ENCODE results near the gene TMEM123.

The TMEM123 gene

GRCh38 chr11:102465696-102466095, 13.1 kb upstream of the TMEM123 start:
- H3K27ac Mint-ChIP-seq, result no peak overlapping the region
- H3K27me3 Mint-ChIP-seq, result no peaks in the 10 kb centered on the region
- no peak for DNase-seq
- no peaks in the 10 kb centered on the region for H3K9me3 Mint-ChIP-seq
- peaks cover 78% of the 10 kb centered on the region for H3K4me1 Mint-ChIP-seq (ENCODE audit: low read depth)
- H3K4me3 Mint-ChIP-seq, result no peak overlapping the region
- H3K36me3 Mint-ChIP-seq (ENCODE audit: low read depth), result no peaks in the 10 kb centered on the region

GRCh38 chr11:102464859-102465500, 12.4 kb upstream of the TMEM123 start:
- Mint-ChIP-seq H3K4me1 (ENCODE audit: low read depth) (peaks cover 73% of the 10 kb centered on the region), H3K27me3 (no peaks in the 10 kb centered on the region), H3K4me3 (no peak overlapping the region), H3K36me3 (ENCODE audit: low read depth) (no peaks in the 10 kb centered on the region), H3K27ac (no peak overlapping the region), H3K9me3 (no peaks in the 10 kb centered on the region)
- DNase-seq, result no peak

GRCh38 chr11:102464037-102464436, 11.5 kb upstream of the TMEM123 start:
- Mint-ChIP-seq H3K27me3 (no peaks in the 10 kb centered on the region), H3K4me3 (no peak overlapping the region), H3K36me3 (ENCODE audit: low read depth) (no peaks in the 10 kb centered on the region), H3K27ac (no peak overlapping the region), H3K9me3 (no peaks in the 10 kb centered on the region), H3K4me1 (ENCODE audit: low read depth) (peaks cover 73% of the 10 kb centered on the region)
- no peak for DNase-seq

- H3K9me3 Mint-ChIP-seq, result no peaks in the 10 kb centered on the region
- H3K36me3 Mint-ChIP-seq (ENCODE audit: low read depth), result no peaks in the 10 kb centered on the region
- DNase-seq, result no peak
- no peak overlapping the region for H3K27ac Mint-ChIP-seq
- H3K4me1 Mint-ChIP-seq (ENCODE audit: low read depth), result peaks cover 73% of the 10 kb centered on the region
- H3K4me3 Mint-ChIP-seq, result no peak overlapping the region
- H3K27me3 Mint-ChIP-seq, result no peaks in the 10 kb centered on the region
Measured at GRCh38 chr11:102462610-102463009, 10.0 kb upstream of the TMEM123 start.

- Mint-ChIP-seq H3K27me3 (no peaks in the 10 kb centered on the region), H3K36me3 (ENCODE audit: low read depth) (no peaks in the 10 kb centered on the region), H3K9me3 (no peaks in the 10 kb centered on the region), H3K4me1 (ENCODE audit: low read depth) (peaks cover 74% of the 10 kb centered on the region), H3K4me3 (no peak overlapping the region), H3K27ac (no peak overlapping the region)
- no peak for DNase-seq
Measured at GRCh38 chr11:102459393-102459792, 6.8 kb upstream of the TMEM123 start.

GRCh38 chr11:102458548-102458947, 6.0 kb upstream of the TMEM123 start:
- no peak overlapping the region for H3K4me3 Mint-ChIP-seq
- peaks cover 74% of the 10 kb centered on the region for H3K4me1 Mint-ChIP-seq (ENCODE audit: low read depth)
- no peaks in the 10 kb centered on the region for H3K36me3 Mint-ChIP-seq (ENCODE audit: low read depth)
- H3K9me3 Mint-ChIP-seq, result no peaks in the 10 kb centered on the region
- no peaks in the 10 kb centered on the region for H3K27me3 Mint-ChIP-seq
- peak overlapping the region; percentile 7 for H3K27ac Mint-ChIP-seq
- no peak for DNase-seq

GRCh38 chr11:102457865-102458264, 5.3 kb upstream of the TMEM123 start:
- Mint-ChIP-seq H3K4me1 (ENCODE audit: low read depth) (peaks cover 78% of the 10 kb centered on the region), H3K27ac (peak overlapping the region; percentile 73)

GRCh38 chr11:102457056-102457677, 4.6 kb upstream of the TMEM123 start:
- DNase-seq, result no peak
- Mint-ChIP-seq H3K27me3 (no peaks in the 10 kb centered on the region), H3K27ac (peak overlapping the region; percentile 73), H3K36me3 (ENCODE audit: low read depth) (peaks cover 6% of the 10 kb centered on the region), H3K4me3 (no peak overlapping the region), H3K9me3 (no peaks in the 10 kb centered on the region), H3K4me1 (ENCODE audit: low read depth) (peaks cover 74% of the 10 kb centered on the region)

More at GRCh38 chr11:102457865-102458264, 5.3 kb upstream of the TMEM123 start:
- H3K4me3 Mint-ChIP-seq, result peak overlapping the region; percentile 23
- peaks cover 2% of the 10 kb centered on the region for H3K36me3 Mint-ChIP-seq (ENCODE audit: low read depth)
- no peaks in the 10 kb centered on the region for H3K9me3 Mint-ChIP-seq
- DNase-seq, result no peak
- H3K27me3 Mint-ChIP-seq, result no peaks in the 10 kb centered on the region

- Mint-ChIP-seq H3K27ac (no peak overlapping the region), H3K9me3 (no peaks in the 10 kb centered on the region), H3K4me3 (no peak overlapping the region), H3K27me3 (no peaks in the 10 kb centered on the region), H3K36me3 (ENCODE audit: low read depth) (peaks cover 13% of the 10 kb centered on the region), H3K4me1 (ENCODE audit: low read depth) (peaks cover 72% of the 10 kb centered on the region)
- no peak for DNase-seq
Measured at GRCh38 chr11:102456381-102456780, 3.8 kb upstream of the TMEM123 start.

- peaks cover 78% of the 10 kb centered on the region for H3K4me1 Mint-ChIP-seq (ENCODE audit: low read depth)
- H3K4me3 Mint-ChIP-seq, result no peak overlapping the region
- no peak overlapping the region for H3K27ac Mint-ChIP-seq
- H3K27me3 Mint-ChIP-seq, result no peaks in the 10 kb centered on the region
- no peak for DNase-seq
- H3K9me3 Mint-ChIP-seq, result no peaks in the 10 kb centered on the region
- H3K36me3 Mint-ChIP-seq (ENCODE audit: low read depth), result peaks cover 30% of the 10 kb centered on the region
Measured at GRCh38 chr11:102453921-102454320, 1.4 kb upstream of the TMEM123 start.

- no peaks in the 10 kb centered on the region for H3K9me3 Mint-ChIP-seq
- H3K36me3 Mint-ChIP-seq (ENCODE audit: low read depth), result peaks cover 36% of the 10 kb centered on the region
- H3K27me3 Mint-ChIP-seq, result no peaks in the 10 kb centered on the region
- no peak for DNase-seq
- peak overlapping the region; percentile 92 for H3K4me3 Mint-ChIP-seq
- H3K27ac Mint-ChIP-seq, result peak overlapping the region; percentile 98
- H3K4me1 Mint-ChIP-seq (ENCODE audit: low read depth), result peaks cover 78% of the 10 kb centered on the region
Measured at GRCh38 chr11:102453302-102453695, 734 bp upstream of the TMEM123 start.

- no peaks in the 10 kb centered on the region for H3K27me3 Mint-ChIP-seq
- DNase-seq, result peak; percentile 79
- peaks cover 78% of the 10 kb centered on the region for H3K4me1 Mint-ChIP-seq (ENCODE audit: low read depth)
- H3K9me3 Mint-ChIP-seq, result no peaks in the 10 kb centered on the region
- H3K36me3 Mint-ChIP-seq (ENCODE audit: low read depth), result peaks cover 50% of the 10 kb centered on the region
- peak overlapping the region; percentile 95 for H3K27ac Mint-ChIP-seq
- H3K4me3 Mint-ChIP-seq, result peak overlapping the region; percentile 92
Measured at GRCh38 chr11:102451681-102452460, 694 bp downstream of the TMEM123 start.

GRCh38 chr11:102451041-102451680, 1.4 kb downstream of the TMEM123 start:
- H3K36me3 Mint-ChIP-seq (ENCODE audit: low read depth), result peaks cover 57% of the 10 kb centered on the region
- no peak for DNase-seq
- H3K4me1 Mint-ChIP-seq (ENCODE audit: low read depth), result peaks cover 78% of the 10 kb centered on the region
- H3K27me3 Mint-ChIP-seq, result no peaks in the 10 kb centered on the region
- H3K4me3 Mint-ChIP-seq, result peak overlapping the region; percentile 92
- H3K27ac Mint-ChIP-seq, result peak overlapping the region; percentile 95
- no peaks in the 10 kb centered on the region for H3K9me3 Mint-ChIP-seq

- H3K9me3 Mint-ChIP-seq, result no peaks in the 10 kb centered on the region
- H3K4me3 Mint-ChIP-seq, result peak overlapping the region; percentile 92
- H3K36me3 Mint-ChIP-seq (ENCODE audit: low read depth), result peaks cover 70% of the 10 kb centered on the region
- no peaks in the 10 kb centered on the region for H3K27me3 Mint-ChIP-seq
- no peak for DNase-seq
- peak overlapping the region; percentile 84 for H3K27ac Mint-ChIP-seq
- peaks cover 79% of the 10 kb centered on the region for H3K4me1 Mint-ChIP-seq (ENCODE audit: low read depth)
Measured at GRCh38 chr11:102449651-102450570, 2.7 kb downstream of the TMEM123 start.

All from activated T-cell treated with anti-CD3 and anti-CD28 coated beads, Interleukin-2, amount 50 U/mL, for 24 hours (primary cell).